Prostate gland (tissue), 2 donors: ENCODE data around the gene MINDY1. TPM values are rescaled to one million over a fixed set of nuclear protein-coding genes. Genes with fewer than 3 reads are reported as not detected.

Experiments used
- DNase-seq: peaks from one replicate; pipeline ENCODE4 v3.0.0-alpha.2; 2019; ENCODE audit warnings: low spot score
- H3K27ac ChIP-seq, 2 donors: fragments of 200-600 bp; sonication (generic); 2 replicates each; pipeline ENCODE4 v1.5.1; 2017 to 2019
- H3K27me3 ChIP-seq: fragments of 200-600 bp; sonication (generic); replicated peaks from 2 replicates; pipeline ENCODE4 v1.5.1; 2019; ENCODE audit not compliant: insufficient read depth
- H3K36me3 ChIP-seq, 2 donors: fragments of 200-600 bp; sonication (generic); 1 replicate in 1 of 2; 2 replicates in 1 of 2; pipeline versions ENCODE4 v1.5.1 to v1.8.1; 2017 to 2019
- H3K4me1 ChIP-seq: fragments of 200-600 bp; sonication (generic); replicated peaks from 2 replicates; pipeline ENCODE4 v1.5.1; 2019
- H3K4me3 ChIP-seq, 2 donors: fragments of 200-600 bp; sonication (generic); 2 replicates each; pipeline ENCODE4 v1.5.1; 2017 to 2019
- H3K9me3 ChIP-seq: fragments of 200-600 bp; sonication (generic); 2 replicates; pipeline ENCODE4 v1.5.1; 2017
- CTCF ChIP-seq, 4 experiments: fragments of 200-600 bp in 2 of 4; fragments of 450-650 bp in 2 of 4; sonication (generic) in 2 of 4; IDR thresholded peaks; 1 replicate in 3 of 4; 2 replicates in 1 of 4; pipeline ENCODE4 v1.5.1; 2016 to 2019; ENCODE audit warnings: antibody characterized with exemption in 4 of 4, mild to moderate bottlenecking in 2 of 4, moderate library complexity in 2 of 4
- POLR2A ChIP-seq: fragments of 450-650 bp; IDR thresholded peaks from one replicate; pipeline ENCODE4 v1.6.1; 2016; ENCODE audit warnings: antibody characterized with exemption, mild to moderate bottlenecking
- POLR2AphosphoS5 ChIP-seq: sonication (generic); formaldehyde crosslinking; IDR thresholded peaks from one replicate; pipeline ENCODE4 v1.6.1; 2017; ENCODE audit warnings: antibody characterized with exemption
- WGBS: methylation state at CpG from one replicate; pipeline ENCODE4 v1.1.5; 2018; 5-methylcytosine and 5-hydroxymethylcytosine counted together
- intact Hi-C: fragments of 100-400 bp; cut with DNase I; formaldehyde crosslinking; loops from one replicate; pipeline ENCODE4 v1.14.2; 2022
- total RNA-seq, 2 donors: library from RNA; depleted of rRNA; stranded (reverse); fragments of >200 nt; gene quantifications; one replicate each; pipeline ENCODE4 v1.1.0, GENCODE V29; 2016

The MINDY1 gene
- total RNA-seq, 2 donors from 2014 or later: 26.8 to 65.4 TPM

GRCh38 chr1:151009206-151009587 lies 2.5 kb upstream of the MINDY1 start:
- Histone ChIP-seq H3K4me1 (no peaks in the 10 kb centered on the region), H3K27me3 (no peaks in the 10 kb centered on the region), H3K36me3 (no peaks in the 10 kb centered on the region), H3K9me3 (no peaks in the 10 kb centered on the region), H3K27ac (peak overlapping the region; percentile 91 to 96), H3K4me3 (peak overlapping the region; percentile 61 to 72)
- WGBS: 27% methylated on average over 3 of the region's 3 CpGs
- TF ChIP-seq CTCF (IDR thresholded peaks at IDR 0.05) (no peak), POLR2A (no peak), POLR2AphosphoS5 (no peak)
- intact Hi-C loops: no loop called here
- no peak for DNase-seq

- Histone ChIP-seq H3K4me3 (peak within 1 kb of the TSS; percentile 61 to 72), H3K9me3 (no peaks in the 10 kb centered on the region), H3K4me1 (peaks cover under 1% of the 10 kb centered on the region), H3K27ac (peak within 1 kb of the TSS; percentile 91 to 96), H3K36me3 (no peaks in the 10 kb centered on the region), H3K27me3 (no peaks in the 10 kb centered on the region)
- intact Hi-C loops: no loop called here
- under 1% methylated on average over 66 of the region's 69 CpGs for WGBS
- TF ChIP-seq POLR2A: peak; percentile 76
- TF ChIP-seq CTCF (IDR thresholded peaks at IDR 0.05): peak in 3 of 4 experiments; percentile 15 to 68 (median 37)
- peak; percentile 94 for TF ChIP-seq POLR2AphosphoS5
- DNase-seq: peak; percentile 93
These were observed 1.8 kb upstream of the MINDY1 start, which contains the start of gene PRUNE1 for GRCh38 chr1:151008244-151009205. PRUNE1 (plus strand) TSS chr1:151008449; CDS start chr1:151008633, 184 bp downstream.

GRCh38 chr1:151007853-151008243 lies 1.1 kb upstream of the MINDY1 start:
- intact Hi-C loops: no loop called here
- Histone ChIP-seq H3K4me1 (peaks cover 7% of the 10 kb centered on the region), H3K36me3 (no peaks in the 10 kb centered on the region), H3K27me3 (no peaks in the 10 kb centered on the region), H3K9me3 (no peaks in the 10 kb centered on the region), H3K4me3 (peak overlapping the region; percentile 61 to 72), H3K27ac (peak overlapping the region; percentile 91 to 96)
- TF ChIP-seq CTCF (IDR thresholded peaks at IDR 0.05): no peak
- no peak for TF ChIP-seq POLR2AphosphoS5
- no peak for TF ChIP-seq POLR2A
- DNase-seq: no peak
- WGBS: 11% methylated on average over 4 of the region's 4 CpGs

GRCh38 chr1:151005729-151006319 lies 878 bp downstream of the MINDY1 start:
- TF ChIP-seq POLR2A (no peak), CTCF (IDR thresholded peaks at IDR 0.05) (no peak), POLR2AphosphoS5 (no peak)
- Histone ChIP-seq H3K27ac (peak overlapping the region; percentile 91 to 96), H3K27me3 (no peaks in the 10 kb centered on the region), H3K4me3 (peak overlapping the region; percentile 33 to 48), H3K9me3 (no peaks in the 10 kb centered on the region), H3K4me1 (peaks cover 7% of the 10 kb centered on the region), H3K36me3 (no peaks in the 10 kb centered on the region)
- intact Hi-C loops: no loop called here
- WGBS: 5% methylated on average over 4 of the region's 4 CpGs
- no peak for DNase-seq
